ENCODE results near the gene NAA80.
"Not testable (repeated sequence)": the region's sequence is repeated elsewhere in the genome, so short reads cannot be mapped to it uniquely, and the experiment has no call there.

Gene NAA80

DNA sequence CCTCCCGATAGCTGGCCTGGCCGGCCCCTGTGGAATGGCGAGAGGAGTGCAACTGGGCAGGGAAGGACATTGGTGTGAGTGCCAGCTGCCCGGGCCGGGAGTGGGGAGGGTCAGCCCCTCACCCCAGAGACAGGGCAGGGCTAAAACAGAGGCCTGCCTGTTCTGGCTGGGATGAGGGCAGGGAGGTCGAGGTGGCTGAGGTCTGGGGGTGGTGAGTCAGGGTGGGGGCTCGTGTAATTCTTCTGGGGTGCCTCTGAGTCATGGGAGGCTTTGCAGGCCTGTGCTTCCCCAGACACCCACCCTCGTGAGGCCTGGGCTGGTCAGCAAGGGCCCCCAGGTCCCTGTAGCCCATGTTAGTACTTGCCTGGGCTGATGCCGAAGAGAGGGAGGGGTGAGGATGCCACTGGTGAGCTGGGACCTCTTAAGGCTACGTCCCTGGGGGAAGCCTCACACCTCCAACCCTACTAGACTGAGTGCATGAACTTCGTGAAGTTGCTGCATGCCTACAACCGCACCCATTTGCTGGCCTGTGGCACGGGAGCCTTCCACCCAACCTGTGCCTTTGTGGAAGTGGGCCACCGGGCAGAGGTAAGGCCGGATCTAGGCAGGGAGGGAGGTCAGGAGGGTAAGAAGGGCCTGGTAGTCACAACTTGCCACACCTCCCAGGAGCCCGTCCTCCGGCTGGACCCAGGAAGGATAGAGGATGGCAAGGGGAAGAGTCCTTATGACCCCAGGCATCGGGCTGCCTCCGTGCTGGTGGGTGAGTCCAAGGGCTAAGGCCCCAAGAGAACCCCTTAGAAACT is 28.6 kb downstream of the NAA80 start:
- no peak for DNase-seq (ENCODE audit: low read depth in 3 of 3)

- DNase-seq (ENCODE audit: low read depth in 3 of 3) = no peak
Measured at GRCh38 chr3:50269977-50270413, 29.2 kb downstream of the NAA80 start.

- DNase-seq (ENCODE audit: low read depth in 3 of 3) = no peak
Measured at GRCh38 chr3:50269460-50269859, 29.7 kb downstream of the NAA80 start.

GRCh38 chr3:50268703-50269451 is 30.3 kb downstream of the NAA80 start, which contains the start of gene SEMA3B:
Gene SEMA3B (plus strand): TSS chr3:50269147. CDS start chr3:50269241, 94 bp downstream.
- DNase-seq (ENCODE audit: low read depth in 3 of 3) = no peak

- no peak for DNase-seq (ENCODE audit: low read depth in 3 of 3)
Measured at GRCh38 chr3:50268276-50268675, 30.9 kb downstream of the NAA80 start.

DNA sequence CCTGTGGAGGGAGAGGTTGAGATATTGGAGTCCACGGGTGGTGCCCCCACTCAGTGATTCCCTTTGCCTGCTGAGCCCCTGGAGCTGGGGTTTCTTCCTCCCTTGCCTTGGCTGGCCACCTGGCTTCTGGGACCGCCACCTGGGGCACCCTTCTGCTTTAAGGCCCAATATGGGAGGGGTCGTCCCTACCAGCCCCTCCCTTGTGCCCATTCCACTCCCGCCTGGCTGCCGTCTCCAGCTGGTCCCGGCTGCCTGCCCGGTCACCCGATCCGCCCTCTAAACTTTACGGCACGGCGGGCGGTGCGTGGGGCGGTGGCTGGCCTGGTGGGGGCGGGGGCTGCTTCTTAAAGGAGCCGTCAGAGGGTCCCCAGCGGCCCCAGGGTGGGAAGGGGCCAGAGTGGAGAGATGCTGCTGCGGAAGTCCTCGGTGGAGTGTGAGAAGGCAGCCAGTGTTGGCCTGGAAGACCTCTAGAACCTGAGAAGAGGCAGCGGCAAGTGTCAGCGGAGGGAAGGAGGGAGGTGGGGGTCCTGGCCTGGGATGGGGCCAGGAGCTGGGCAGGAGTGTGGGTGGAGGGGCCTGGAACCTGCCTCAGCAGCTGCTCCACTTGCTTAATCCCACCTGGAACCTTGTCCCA is 31.8 kb downstream of the NAA80 start:
- no peak for DNase-seq (ENCODE audit: low read depth in 3 of 3)

DNA sequence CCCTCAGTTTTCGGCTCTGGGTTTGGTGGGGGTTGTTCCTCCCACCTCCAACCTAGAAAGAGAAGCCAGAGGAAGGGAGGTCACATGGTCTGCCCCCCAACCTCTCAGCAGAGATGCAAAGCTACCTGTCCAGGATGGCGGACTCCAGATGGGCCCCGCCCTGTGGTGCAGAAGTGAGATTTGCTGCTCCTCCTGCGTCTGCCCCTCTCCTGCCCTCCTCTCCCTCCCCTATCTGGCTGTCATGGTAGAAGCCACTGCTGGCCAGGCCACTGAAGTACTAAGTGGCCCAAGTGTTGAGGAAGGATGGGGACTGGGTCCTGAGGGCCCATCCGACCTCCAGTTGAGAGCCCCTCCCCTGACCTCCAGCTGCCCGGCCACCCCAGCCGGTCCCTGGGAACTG is 32.4 kb downstream of the NAA80 start:
- DNase-seq (ENCODE audit: low read depth in 3 of 3) = no peak

DNA sequence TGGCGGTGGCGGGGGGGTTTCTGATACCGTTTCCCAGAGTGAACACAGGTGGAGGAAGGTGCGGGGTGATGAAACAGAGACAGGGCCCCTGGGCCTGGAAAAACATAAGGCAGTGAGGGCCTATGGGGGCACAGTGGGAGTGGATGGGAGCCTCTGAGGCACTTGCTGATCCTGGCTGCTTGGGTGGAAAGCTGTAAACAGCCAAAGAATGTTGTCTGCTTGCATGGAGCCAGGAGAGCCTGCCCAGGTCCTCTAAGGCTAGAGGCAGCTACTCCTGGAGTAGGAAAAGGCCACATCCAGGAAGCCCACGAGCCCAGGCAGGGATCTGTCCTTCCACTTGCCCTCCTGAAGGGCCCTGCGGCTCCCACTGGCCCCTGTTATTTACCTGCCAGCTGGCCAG is 33.2 kb downstream of the NAA80 start:
- no peak for DNase-seq (ENCODE audit: low read depth in 3 of 3)

- DNase-seq (ENCODE audit: low read depth in 3 of 3) = no peak
Measured at GRCh38 chr3:50265571-50265970, 33.6 kb downstream of the NAA80 start.

DNA sequence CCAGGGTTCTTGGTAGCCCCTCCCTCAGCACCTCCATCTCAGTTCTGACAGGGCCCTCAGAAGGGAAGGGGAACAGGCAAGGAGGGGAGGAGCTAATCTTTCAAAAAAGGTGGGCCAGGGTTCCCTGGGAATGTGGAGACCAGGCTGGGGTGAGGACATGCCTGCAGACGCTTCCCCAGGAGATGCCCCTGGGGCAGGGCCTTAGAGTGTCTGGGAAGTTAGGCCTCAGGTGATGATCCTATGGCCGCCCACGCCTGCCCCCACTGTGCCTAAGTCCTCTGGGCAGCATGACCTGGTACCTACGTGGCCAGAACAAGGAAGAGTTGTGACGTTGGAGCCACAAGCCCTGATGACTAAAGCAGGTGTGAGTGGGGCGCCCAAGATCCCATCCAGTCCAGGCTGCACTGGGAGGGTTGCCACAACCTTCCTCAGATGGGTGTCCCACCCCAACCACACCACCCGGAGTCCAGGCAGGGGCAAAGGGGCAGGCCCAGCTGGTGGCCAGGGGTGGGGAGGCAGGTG is 34.2 kb downstream of the NAA80 start:
- DNase-seq (ENCODE audit: low read depth in 3 of 3) = no peak

- no peak for DNase-seq (ENCODE audit: low read depth in 3 of 3)
Measured at GRCh38 chr3:50264383-50264963, 34.7 kb downstream of the NAA80 start.

- no peak for DNase-seq (ENCODE audit: low read depth in 3 of 3)
Measured at GRCh38 chr3:50263478-50264382, 35.5 kb downstream of the NAA80 start.

GRCh38 chr3:50262778-50263177 is 36.4 kb downstream of the NAA80 start:
- DNase-seq (ENCODE audit: low read depth in 3 of 3) = no peak

GRCh38 chr3:50262200-50262599 is 37.0 kb downstream of the NAA80 start:
- DNase-seq (ENCODE audit: low read depth in 3 of 3) = not testable (repeated sequence)

DNA sequence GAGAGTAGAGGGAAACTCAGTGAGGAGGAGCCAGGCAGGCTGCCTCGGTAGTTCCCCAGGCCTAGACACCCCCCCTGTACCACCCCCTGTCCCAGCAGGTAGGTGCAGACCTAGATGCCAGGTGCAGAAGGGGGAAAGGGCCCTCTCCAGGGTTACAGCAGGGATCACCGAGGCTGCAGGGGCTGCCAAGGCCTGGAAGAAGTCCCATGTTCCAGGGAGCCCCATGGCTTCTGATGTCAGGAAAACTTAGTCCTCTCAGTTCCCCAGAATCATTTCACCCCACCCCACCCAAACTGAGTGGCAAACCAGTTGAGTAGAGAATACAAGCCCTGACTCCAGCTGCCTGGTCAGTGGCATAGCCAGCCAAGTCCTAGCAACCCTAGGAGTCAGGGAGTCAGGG is 37.7 kb downstream of the NAA80 start:
- DNase-seq (ENCODE audit: low read depth in 3 of 3) = no peak

DNA sequence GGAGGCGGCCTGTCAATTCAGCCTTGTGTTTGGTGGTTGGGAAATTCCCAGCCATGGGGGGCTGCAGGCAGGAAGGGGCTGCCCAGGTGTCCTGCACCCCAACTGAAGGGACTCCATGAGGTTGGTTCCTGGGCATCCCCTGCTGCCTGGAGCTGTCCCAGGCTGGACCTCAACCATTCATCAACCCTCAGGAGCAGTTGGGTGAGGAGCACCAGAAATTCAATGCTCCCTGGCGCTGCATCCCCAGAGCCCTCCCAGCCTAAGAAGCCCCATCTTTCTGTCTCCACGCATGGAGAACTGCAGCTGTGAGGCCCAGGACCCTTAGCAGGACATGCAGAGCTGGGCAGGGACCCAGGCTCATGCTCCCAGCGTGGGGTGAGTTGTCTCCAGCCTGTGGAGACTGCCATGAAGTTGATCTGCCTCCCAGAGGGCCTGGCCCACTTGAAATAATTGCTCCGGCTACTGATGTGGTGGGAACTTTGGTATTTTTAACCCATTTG is 38.2 kb downstream of the NAA80 start:
- no peak for DNase-seq (ENCODE audit: low read depth in 3 of 3)

DNA sequence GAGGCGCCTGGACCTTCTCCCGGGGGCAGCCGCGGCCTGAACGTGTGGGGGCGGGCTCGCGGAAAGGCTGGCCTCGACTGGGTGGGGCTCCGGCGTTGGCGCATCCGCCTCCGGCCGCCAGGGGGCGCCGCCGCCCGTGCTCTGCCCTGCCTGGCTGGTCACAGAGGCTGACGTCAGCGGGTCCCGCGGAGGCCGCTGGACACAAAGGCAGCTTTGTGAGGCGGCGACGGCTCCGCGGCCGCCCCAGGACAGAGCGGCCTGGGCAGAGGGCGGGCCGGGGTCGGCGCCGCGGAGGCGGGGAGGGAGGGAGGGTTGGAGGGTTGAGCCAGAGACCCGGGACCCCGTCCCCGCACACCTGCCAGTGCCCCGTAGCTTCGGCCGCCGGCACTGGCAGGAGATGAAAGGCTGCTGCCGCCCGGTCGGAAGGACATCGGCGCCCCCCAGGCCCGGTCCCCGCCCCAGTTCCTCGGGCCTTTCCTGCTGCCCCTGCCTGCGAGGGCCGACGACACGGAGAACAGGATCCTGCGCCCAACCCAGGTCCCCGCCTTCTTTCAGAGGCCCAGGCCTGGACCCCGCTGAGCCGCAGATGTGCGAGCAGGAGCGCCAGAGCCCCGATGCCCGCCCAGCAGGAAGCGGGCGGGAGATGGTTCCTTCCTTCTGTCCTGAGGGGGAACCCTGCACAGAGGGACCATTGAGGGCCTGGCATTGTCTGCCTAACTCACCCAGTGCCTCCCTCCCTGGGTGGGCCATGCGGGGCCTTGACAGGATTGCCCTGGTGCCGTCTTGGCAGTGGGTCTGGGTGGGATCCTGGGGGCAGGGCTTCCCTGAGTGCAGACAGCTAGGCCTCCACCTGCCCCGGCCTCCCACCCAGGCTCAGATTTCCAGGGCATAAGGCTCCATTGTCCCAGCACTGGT is 38.9 kb downstream of the NAA80 start:
- peak; percentile 55 to 76 (median 69) for DNase-seq (ENCODE audit: low read depth in 3 of 3)

DNA sequence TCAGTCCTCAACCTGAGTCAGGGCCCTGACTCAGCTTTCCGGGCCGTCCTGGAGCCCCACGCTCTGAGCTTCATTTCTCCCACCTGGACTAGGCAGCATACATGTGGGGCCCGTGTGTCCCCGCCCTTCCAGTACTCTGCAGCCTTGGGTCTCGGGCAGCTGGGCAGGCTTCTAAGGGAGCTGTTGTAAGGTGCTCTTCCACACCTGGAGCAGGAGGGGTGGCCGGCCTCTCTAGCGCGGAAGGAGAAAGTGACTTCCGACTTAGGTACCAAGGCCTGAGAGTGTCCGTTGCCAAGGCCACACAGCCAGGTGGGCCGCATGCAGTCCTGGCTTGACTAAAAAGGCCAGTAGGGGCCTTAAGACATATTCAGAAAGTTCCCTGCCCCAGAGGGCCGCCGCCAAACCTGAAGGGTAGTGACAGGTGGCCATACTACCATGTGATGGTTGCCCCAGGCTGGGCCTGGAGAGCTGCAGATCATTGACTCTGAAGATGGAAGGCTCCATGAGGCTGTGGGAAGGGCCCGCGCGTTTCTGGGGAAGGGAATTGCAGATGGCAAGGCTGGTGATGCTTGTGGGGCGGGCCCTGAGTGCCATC is 39.7 kb downstream of the NAA80 start:
- no peak for DNase-seq (ENCODE audit: low read depth in 3 of 3)

DNA sequence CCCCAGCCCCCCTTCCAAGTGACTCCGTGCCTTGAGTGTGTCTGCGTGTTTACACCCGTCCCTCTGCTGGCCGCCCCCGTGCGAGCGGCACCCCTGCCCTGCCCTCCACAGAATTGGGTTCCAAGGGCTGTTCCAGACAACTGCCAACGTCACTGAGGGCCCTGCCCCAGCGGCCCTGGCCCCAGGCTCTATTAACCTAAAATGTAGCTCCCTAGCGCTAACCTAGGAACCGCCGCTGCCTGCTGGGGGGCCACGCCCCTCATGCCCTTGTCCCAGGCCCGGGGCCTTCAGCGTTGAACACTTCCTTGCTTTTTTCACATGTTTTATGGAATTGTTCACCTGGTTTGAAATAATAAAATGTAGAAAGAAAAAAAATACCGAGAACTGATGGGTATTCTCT is 40.2 kb downstream of the NAA80 start:
- no peak for DNase-seq (ENCODE audit: low read depth in 3 of 3)

All from stimulated activated CD4-positive, alpha-beta T cell treated with anti-CD3 and anti-CD28 coated beads, TNF-alpha, amount 100 ng/mL, for 4 hours (primary cell).